HepG2 (cell line): ENCODE results near the gene SLC39A10. TPM values are rescaled to one million over a fixed set of nuclear protein-coding genes. Genes with fewer than 3 reads are reported as not detected.

Source experiments
- AHDC1 ChIP-seq: sonication (generic); formaldehyde crosslinking; IDR thresholded peaks from 2 replicates; pipeline ENCODE4 v1.5.1; 2020; ENCODE audit warnings: mild to moderate bottlenecking, missing genetic modification reagents, borderline replicate concordance
- DZIP1 ChIP-seq: sonication (generic); formaldehyde crosslinking; IDR thresholded peaks from 2 replicates; pipeline ENCODE4 v1.5.0; 2020; ENCODE audit warnings: mild to moderate bottlenecking, missing genetic modification reagents
- ELK4 ChIP-seq: sonication (generic); formaldehyde crosslinking; IDR thresholded peaks from 2 replicates; pipeline ENCODE4 v1.9.0; 2021; ENCODE audit warnings: missing genetic modification reagents, borderline replicate concordance
- HES4 ChIP-seq: sonication (generic); formaldehyde crosslinking; IDR thresholded peaks from 2 replicates; pipeline ENCODE4 v1.9.0; 2021; ENCODE audit warnings: mild to moderate bottlenecking, missing genetic modification reagents, borderline replicate concordance
- HOXA9 ChIP-seq: sonication (generic); formaldehyde crosslinking; IDR thresholded peaks from 2 replicates; pipeline ENCODE4 v1.8.1; 2022; ENCODE audit warnings: missing genetic modification reagents, mild to moderate bottlenecking, moderate library complexity, borderline replicate concordance
- PHF8 ChIP-seq: sonication (generic); formaldehyde crosslinking; IDR thresholded peaks from 2 replicates; pipeline ENCODE4 v1.5.0; 2020; ENCODE audit warnings: missing genetic modification reagents
- PRMT3 ChIP-seq: sonication (generic); formaldehyde crosslinking; IDR thresholded peaks from 2 replicates; pipeline ENCODE4 v1.8.1; 2022; ENCODE audit warnings: low read depth, mild to moderate bottlenecking, moderate library complexity, missing genetic modification reagents, borderline replicate concordance
- SAP130 ChIP-seq: IDR thresholded peaks from 2 replicates; pipeline ENCODE4 v1.6.1; 2016; ENCODE audit warnings: low read depth
- ZFP82 ChIP-seq: sonication (generic); formaldehyde crosslinking; IDR thresholded peaks from 2 replicates; pipeline ENCODE4 v1.5.1; 2020; ENCODE audit warnings: mild to moderate bottlenecking, missing genetic modification reagents, borderline replicate concordance
- ZMYM3 ChIP-seq: sonication (generic); formaldehyde crosslinking; IDR thresholded peaks from 2 replicates; pipeline ENCODE4 v1.5.1; 2020; ENCODE audit warnings: mild to moderate bottlenecking, missing genetic modification reagents
- ZNF136 ChIP-seq: sonication (generic); formaldehyde crosslinking; IDR thresholded peaks from 2 replicates; pipeline ENCODE4 v1.8.1; 2022; ENCODE audit warnings: low read depth, mild to moderate bottlenecking, moderate library complexity, missing genetic modification reagents
- ZNF232 ChIP-seq: sonication (generic); formaldehyde crosslinking; IDR thresholded peaks from 2 replicates; pipeline ENCODE4 v1.4.0; 2020; ENCODE audit warnings: missing genetic modification reagents, borderline replicate concordance
- ZNF350 ChIP-seq: sonication (generic); formaldehyde crosslinking; IDR thresholded peaks from 2 replicates; pipeline ENCODE4 v1.4.0; 2020; ENCODE audit warnings: mild to moderate bottlenecking, low read depth, missing genetic modification reagents, borderline replicate concordance
- ZNF512 ChIP-seq: sonication (generic); formaldehyde crosslinking; IDR thresholded peaks from 2 replicates; pipeline ENCODE4 v1.4.0; 2020; ENCODE audit warnings: mild to moderate bottlenecking, missing genetic modification reagents
- ZNF552 ChIP-seq: sonication (generic); formaldehyde crosslinking; IDR thresholded peaks from 2 replicates; pipeline ENCODE4 v1.9.0; 2022; ENCODE audit warnings: missing genetic modification reagents, mild to moderate bottlenecking, borderline replicate concordance
- ZNF562 ChIP-seq: sonication (generic); formaldehyde crosslinking; IDR thresholded peaks from 2 replicates; pipeline ENCODE4 v1.8.0; 2022; ENCODE audit warnings: missing genetic modification reagents, borderline replicate concordance
- polyA plus RNA-seq, 8 experiments: library from polyadenylated mRNA; depleted of rRNA in 3 of 8; stranded (reverse) in 7 of 8; unstranded in 1 of 8; fragments of >200 nt; fragmentation: Illumina TruSeq in 4 of 8; extraction: Trizol in 4 of 8; gene quantifications; 2 replicates each; pipeline versions ENCODE4 v1.2.1 to v1.2.3, GENCODE V29; 2011 to 2016; ENCODE audit warnings: low read depth in 4 of 8, missing spikeins in 1 of 8, mixed read lengths in 1 of 8; ENCODE audit not compliant: insufficient read depth in 1 of 8
- total RNA-seq, 5 experiments: library from RNA; depleted of rRNA; stranded (reverse); fragments of >200 nt; fragmentation: Illumina TruSeq; extraction: Trizol; gene quantifications; 2 replicates each; pipeline ENCODE4 v1.2.3, GENCODE V29; 2016; ENCODE audit warnings: low read depth in 1 of 5

Gene SLC39A10
- total and polyA plus RNA-seq, 2 of the 13 experiments (the other 11 are each of a cell fraction or from before 2014, with no cell fraction given), result 13.2 to 21.0 TPM

GRCh38 chr2:195657634-195658540 is 861 bp downstream of the SLC39A10 start (continued):
- TF ChIP-seq AHDC1, result peak; percentile 62; the same call in 1 of the 2 replicates
- no peak for TF ChIP-seq ZNF562 (CRISPR knock-in tag)
- TF ChIP-seq ZFP82 (CRISPR knock-in tag), result peak; percentile 82
- no peak for TF ChIP-seq ZMYM3 (CRISPR knock-in tag)
- TF ChIP-seq ZNF136, result no peak
- TF ChIP-seq ZNF232 (CRISPR knock-in tag), result peak; percentile 90; the same call in 1 of the 2 replicates
- TF ChIP-seq ZNF350 (CRISPR knock-in tag), result no peak; the same call in 1 of the 2 replicates
- TF ChIP-seq DZIP1 (CRISPR knock-in tag), result no peak
- peak; percentile 13; the same call in 1 of the 2 replicates for TF ChIP-seq PHF8
- peak; percentile 74 for TF ChIP-seq SAP130 (CRISPR knock-in tag)
- no peak for TF ChIP-seq ZNF512 (CRISPR knock-in tag)
- TF ChIP-seq PRMT3 (CRISPR knock-in tag), result no peak
- TF ChIP-seq HOXA9 (CRISPR knock-in tag), result no peak
- TF ChIP-seq HES4 (CRISPR knock-in tag), result peak; percentile 62; the same call in 1 of the 2 replicates
- TF ChIP-seq ZNF552 (CRISPR knock-in tag), result peak; percentile 78
- TF ChIP-seq ELK4 (CRISPR knock-in tag), result no peak
